GM20431 (cell line): ENCODE data around the gene ABHD12.

Source experiments
- in situ Hi-C: fragments of 300-500 bp; cut with MseI, MboI; formaldehyde crosslinking; loops from one replicate; pipeline ENCODE4 v1.15.0; 2020; ENCODE audit warnings: low sequenced_read_pairs; ENCODE audit not compliant: unreplicated experiment

The ABHD12 gene

DNA sequence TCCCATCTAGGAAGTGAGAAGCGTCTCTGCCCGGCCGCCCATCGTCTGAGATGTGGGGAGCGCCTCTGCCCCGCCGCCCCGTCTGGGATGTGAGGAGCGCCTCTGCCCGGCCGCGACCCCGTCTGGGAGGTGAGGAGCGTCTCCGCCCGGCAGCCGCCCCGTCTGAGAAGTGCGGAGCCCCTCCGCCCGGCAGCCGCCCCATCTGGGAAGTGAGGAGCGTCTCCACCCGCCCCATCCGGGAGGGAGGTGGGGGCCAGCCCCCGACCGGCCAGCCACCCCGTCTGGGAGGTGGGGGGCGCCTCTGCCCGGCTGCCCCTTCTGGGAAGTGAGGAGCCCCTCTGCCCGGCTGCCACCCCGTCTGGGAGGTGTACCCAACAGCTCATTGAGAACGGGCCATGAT lies 77.9 kb downstream of the ABHD12 start:
- in situ Hi-C loops = loop anchor here (25.0 kb wide), 1 partner anchor 550 kb away; no protein-coding TSS in a partner anchor

DNA sequence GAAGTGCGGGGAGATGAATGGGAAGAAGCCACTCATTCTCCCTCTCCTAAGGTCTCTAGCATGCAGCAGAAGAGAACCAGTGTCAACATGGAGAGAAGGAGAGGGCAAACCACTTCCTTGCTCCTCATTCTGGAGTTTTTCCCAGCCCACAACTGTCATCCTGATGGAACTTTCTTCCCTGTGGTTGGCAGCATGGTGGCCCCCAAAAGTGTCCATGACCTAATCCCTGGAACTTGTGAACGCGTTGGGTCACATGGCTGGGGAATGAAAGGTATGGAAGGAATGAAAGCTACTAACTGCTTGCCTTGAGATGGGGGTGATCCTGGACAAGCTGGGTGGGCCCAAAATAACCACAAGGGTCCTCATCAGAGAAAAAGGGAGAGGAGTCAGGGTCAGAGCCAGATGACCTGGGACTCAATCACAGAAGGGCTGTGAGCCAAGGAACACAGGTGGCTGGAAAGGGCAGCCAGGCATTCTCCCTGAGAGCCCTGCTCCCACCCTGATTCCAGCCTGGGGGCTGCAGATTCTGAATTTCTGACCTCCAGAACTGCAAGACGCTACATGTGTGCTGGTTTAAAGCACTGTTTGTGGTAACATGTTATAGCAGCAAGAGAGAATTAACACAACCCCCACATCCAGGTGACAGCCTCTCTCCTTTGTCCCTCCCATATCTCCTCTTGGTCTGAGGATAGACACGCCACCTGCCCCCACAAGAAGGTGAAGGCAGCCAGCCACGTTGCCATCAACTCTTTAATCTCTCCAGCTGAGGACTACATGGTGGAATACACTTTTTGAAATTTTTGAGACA lies 79.5 kb downstream of the ABHD12 start:
- in situ Hi-C loops = loop anchor here (25.0 kb wide), 1 partner anchor 551 kb away; no protein-coding TSS in a partner anchor

DNA sequence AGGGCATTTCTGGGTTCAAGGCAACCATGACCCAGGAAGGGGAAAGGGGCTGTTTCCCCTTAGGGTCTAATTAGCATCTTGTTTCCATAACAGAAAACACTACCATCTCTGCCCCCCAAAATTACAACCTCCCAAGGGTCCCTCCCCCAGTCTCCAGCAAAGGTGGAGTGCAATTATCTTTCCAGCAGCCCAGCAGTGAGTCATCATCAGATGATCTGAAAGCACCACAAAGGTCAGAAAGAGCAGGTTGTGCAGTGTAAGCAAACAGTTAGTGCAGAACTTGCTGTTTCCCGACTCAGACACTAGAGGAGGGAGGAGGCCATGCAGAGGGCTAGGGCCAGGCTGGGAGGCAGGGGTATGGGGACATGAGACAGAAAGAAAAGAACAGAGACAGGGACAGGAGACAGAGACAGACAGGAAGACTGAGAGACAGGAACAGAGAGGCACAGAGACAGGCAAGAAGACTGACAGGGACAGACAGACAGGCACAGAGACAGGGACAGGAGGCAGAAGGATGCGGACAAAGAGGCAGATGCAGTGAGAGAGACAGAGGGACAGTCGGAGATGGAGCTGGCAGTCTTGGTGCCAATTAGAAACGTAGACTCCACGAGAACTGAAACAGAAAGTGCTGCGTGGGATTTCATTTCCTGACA lies 80.2 kb downstream of the ABHD12 start:
- in situ Hi-C loops = loop anchor here (25.0 kb wide), 1 partner anchor 552 kb away; no protein-coding TSS in a partner anchor

DNA sequence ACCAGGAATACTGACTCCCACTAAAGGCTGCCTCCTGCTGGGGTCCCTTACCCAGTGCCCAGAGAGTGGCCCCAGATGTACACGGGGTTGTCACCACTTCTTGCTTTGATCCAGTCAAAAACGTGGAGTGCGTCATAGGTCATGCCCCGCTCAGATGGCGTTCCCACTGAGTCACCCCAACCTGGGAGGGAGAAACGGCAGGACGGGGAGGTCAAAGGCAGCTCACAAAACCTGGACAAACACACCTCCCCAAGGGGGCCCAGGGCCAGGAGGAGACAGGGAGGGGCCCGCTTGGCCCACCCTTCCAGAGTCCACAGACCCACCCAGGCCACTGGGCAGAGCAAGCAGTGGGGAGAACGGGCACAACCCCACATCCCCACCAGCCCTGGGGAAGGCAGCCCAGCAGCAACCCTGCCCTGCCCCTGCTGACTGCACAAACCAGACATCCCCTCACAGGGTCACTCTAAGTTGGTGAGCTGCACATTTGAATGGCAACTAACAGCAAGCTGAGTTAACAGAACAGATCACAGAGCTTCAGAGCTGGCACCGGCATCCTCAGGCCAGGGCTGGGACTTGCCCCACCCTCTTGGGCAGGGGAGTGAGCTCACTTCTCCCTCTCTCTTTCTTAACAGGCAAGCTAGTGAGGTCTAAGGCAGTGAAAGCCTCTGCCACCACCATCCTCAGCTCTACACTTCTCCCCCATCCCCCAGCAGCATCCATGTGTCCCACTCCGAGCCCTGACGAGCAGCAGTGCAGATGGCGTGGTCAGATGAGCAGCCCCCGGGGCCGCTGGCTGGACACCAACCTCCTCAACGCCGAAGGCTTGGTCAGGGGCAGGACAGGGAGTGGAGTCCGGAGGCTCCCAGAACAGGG lies 81.0 kb downstream of the ABHD12 start:
- in situ Hi-C loops = loop anchor here (10.0 to 25.0 kb wide), 2 partner anchors 85 to 553 kb away; partner anchors contain the start of gene ABHD12

DNA sequence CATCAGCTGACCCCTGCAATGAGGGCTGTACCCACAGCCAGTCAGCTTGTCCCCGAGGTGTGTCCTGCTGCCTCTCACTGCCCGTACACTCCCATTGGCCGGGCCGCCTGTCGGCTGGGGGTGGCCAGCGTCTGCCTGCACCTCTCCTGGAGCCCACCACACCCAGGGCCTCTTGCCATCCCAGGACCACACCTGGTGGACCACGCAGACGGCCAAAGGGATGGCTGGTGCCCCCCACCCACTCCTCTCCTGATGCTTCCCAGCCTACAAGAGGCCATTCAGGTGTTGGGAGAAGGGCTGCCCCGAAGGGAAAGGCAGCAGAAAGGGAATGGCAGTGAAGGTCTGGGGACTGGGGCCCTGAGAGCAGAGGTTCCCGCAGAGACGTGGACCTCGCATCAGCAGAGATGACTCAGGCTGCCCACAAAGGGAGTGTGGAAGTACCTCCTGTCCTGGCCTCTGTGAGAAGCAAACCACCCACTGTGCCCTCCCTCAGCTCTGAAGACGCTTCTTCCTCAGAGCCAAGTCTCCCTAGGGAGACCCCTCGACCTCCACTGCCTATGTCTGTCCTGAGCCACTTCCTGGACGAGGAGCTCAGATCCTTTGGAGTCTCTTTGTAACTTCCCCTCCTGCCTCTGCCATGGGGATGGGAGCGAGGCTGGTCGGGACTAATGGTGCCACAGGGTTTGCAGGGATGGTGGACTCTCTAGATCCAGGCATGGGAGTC lies 81.8 kb downstream of the ABHD12 start:
- in situ Hi-C loops = loop anchor here (10.0 to 25.0 kb wide), 2 partner anchors 86 to 553 kb away; partner anchors contain the start of gene ABHD12

DNA sequence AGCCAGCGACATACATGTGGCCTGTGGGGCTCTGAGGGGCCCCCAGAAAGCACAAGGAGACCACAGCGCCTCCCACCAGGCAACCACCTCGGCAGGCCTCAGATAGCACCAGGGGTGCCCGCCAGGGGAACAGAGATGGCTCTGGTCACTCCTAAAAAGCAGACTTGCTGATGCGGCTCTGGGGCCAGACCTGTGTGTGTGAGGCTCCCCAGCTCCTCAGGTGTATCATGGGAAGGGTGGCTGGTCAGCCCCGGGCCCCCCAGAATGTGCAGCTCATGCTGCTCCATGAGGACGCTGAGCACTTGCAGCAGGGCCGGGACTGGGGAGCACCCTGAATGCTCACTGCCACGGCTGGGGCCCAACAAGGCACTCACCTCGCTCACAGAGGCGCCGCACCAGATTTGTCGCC lies 82.5 kb downstream of the ABHD12 start:
- in situ Hi-C loops = loop anchor here (10.0 to 25.0 kb wide), 2 partner anchors 87 to 554 kb away; partner anchors contain the start of gene ABHD12

DNA sequence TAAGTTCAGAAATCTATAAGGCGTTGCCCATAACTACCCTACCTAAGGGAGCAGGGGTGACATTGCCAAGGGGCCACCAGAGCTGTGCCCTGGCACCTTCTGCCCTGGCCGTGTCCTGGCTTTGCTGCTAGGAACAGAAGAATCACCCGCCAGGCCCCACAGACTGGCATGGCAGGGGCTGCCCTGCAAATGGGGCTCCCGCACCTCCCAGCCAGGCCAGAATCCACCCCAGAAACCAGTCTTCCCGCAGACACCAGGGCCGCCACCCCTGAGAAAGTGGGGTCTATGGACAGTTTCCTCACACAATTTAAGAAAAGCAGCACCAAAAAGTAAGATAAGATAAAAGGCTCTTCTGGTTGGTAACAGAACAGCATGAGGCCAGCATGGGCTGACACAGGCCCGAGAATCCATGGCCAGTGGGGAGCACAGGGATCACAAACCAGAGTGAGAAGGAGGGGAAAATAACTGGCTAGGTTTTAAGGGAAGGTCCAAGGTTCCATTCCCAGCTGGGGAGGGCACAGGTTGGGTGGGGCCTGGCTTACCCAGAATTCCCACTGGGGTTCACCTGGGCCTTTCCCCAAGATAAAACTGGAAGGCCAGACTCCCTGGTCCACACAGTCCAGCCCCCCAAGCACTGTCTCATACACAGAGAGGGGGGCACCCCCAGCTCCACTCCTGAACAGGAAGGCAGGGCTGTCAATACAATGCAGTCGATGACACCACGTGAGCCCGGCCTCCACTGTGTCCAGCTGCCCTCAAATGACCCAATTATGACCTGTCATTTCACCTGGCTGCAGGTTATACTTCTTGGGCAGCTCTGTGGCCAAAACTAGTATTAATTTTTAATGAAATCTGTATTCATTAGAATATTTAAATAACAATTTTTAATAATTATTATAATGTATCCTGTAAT lies 83.4 kb downstream of the ABHD12 start:
- in situ Hi-C loops = loop anchor here (10.0 to 25.0 kb wide), 2 partner anchors 88 to 555 kb away; partner anchors contain the start of gene ABHD12

DNA sequence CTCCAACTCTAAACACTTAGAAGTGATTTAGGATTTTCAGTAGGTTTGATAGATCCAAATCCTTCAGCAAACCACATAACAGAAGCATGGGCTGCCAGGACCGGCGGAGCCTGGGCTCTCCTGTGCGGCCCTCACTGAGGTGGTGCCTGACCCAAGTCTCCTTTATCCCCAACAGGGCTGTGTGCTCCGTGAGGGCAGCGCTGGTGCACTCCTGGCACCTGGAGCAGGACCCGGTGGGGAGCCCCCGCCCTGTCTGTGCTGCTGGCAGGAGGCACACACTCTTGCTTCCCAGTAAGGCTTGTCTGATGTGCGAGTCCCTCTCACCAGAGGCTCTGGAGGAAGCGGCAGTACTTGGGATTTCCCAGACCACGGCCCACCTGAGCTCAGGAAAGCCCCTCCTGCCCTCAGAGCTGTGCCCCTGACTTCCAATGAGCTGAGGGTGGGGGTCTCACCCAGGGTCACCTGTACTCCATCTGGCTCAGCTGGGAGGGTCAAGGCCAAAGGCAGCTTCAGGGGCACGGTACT lies 86.5 kb downstream of the ABHD12 start:
- in situ Hi-C loops = loop anchor here (10.0 to 25.0 kb wide), 2 partner anchors 91 to 558 kb away; partner anchors contain the start of gene ABHD12

DNA sequence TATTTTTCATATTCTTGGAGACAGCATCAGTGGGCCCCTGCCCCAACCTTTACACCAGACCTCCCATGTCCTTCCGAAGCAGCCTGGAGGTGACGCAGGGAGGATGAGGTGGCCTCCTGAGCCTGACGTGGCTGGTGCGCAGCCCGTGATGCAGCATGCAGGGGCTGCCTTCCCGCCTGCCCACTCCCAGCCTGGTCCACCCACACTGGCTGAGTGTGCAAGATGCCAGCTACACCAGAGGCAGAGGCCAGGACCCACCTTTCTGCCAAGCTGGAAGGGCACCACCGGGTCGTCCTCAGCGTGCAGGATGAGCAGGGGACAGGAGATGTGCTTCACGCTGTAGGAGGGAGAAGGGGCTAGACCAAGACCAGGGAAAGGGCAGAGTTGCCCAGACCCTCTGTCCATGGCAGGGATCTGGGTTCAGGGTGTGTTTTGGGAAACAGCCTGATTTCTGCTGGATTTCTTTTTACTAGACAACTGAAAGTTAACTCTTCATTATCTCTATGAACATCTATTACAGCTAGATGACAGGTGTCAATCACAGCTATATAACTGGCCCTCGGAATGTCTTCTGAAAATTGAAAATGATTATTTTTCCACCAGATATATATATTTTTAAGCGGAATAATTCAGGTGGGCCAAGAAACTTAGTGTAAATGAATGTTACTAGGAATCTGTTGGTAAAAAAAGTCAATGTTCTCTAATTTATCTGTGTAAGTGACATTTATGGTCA lies 87.2 kb downstream of the ABHD12 start:
- in situ Hi-C loops = loop anchor here (10.0 to 25.0 kb wide), 2 partner anchors 91 to 559 kb away; partner anchors contain the start of gene ABHD12

DNA sequence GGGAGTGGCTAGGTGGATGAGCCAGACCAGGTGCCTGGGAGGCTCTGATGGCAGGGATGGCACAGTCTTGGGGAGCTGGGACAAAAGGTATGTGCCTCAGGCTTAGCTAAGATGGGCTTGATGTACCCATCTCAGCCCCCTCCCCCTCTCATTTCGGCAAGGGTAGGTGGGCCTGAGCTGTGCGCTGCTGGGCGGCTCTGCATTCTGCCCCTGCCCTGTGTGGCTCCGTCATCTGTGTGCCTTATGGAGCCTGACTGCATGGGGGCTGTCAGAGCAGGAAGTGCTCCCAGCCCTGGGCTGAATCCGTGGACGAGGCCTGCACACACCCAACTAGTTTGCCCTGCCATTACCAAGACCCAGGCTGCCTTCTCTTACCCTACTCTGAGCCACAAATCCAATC lies 88.0 kb downstream of the ABHD12 start:
- in situ Hi-C loops = loop anchor here (10.0 to 25.0 kb wide), 2 partner anchors 92 to 560 kb away; partner anchors contain the start of gene ABHD12

DNA sequence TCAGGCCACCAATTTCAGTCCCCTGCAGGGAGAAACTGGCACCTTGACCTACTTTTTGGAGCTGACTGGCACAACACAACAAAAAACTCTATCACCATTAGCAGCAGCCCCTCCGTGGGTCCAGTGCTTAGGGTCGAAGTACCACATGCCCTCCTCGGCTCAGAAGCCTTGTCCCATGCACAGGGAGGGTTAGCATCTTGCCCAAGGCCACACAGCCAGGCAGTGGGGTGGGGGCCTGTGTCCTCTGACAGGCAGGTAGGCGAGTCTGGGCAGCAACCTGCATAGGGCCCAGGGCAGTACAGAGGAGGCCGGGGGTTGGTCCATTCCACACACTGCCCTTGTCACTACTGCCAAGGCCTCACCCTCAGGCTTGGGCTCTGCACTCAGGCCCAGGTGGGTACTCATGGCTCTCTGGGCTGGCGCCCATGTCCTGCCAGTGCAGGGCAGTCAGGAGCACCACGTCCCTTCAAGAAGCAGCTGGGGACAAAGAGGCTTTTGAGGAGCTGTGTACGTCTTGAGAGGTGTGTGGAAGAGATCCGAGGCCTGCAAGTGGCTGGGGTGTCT lies 89.2 kb downstream of the ABHD12 start:
- in situ Hi-C loops = loop anchor here (10.0 to 25.0 kb wide), 2 partner anchors 93 to 561 kb away; partner anchors contain the start of gene ABHD12

DNA sequence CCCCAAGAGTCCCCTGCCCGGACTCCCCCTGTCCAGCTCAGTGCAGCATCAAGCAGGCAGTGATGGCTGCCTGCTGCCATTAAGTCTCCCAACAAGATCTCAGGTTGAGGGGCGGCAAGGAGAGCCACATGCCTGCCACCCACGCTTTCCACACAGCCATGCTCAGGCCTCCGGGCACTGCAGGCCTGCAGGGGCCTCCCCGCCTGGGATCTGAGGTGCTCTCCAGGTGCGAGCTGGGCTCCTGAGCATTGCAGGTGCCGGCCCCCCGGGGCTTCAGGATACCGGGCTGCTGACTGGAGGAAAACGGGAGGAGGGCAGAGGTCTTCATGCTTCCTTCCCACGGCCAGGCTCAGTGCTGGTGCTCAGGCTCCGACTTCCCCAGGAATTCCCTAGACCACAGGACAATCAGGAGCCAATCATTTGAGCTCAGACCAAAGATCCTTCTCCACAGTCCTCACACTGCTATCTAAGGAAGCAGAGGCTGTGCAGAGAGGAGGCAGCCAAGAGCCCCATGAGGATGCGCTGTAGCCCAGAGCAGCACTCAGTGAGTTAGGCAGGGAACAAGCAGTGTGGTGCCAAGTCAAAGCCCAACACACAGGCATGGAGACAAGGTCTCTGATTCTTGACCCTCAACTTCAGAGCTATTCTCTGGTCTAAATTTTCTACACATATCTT lies 90.0 kb downstream of the ABHD12 start:
- in situ Hi-C loops = loop anchor here (10.0 to 25.0 kb wide), 2 partner anchors 94 to 562 kb away; partner anchors contain the start of gene ABHD12

DNA sequence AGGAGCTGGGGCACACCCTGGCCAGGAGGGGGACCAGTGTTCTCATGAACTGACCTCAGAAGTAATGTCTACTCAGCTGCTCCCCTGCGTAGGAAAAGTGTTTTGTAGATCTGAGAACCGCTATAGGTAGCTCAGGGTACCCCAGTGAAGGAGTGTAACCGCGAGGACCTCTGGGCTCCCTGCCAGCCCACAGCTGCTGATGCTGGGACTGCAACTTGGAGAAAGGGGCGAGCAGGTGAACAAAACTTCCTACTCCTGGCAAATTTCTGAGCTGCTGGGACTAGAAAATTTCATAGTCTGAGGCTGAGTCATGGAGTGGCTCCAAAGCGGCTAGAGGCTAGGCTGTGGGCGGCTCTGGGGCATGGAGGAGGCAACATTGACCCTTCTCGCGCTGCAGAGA lies 90.8 kb downstream of the ABHD12 start:
- in situ Hi-C loops = loop anchor here (10.0 to 25.0 kb wide), 2 partner anchors 95 to 562 kb away; partner anchors contain the start of gene ABHD12

DNA sequence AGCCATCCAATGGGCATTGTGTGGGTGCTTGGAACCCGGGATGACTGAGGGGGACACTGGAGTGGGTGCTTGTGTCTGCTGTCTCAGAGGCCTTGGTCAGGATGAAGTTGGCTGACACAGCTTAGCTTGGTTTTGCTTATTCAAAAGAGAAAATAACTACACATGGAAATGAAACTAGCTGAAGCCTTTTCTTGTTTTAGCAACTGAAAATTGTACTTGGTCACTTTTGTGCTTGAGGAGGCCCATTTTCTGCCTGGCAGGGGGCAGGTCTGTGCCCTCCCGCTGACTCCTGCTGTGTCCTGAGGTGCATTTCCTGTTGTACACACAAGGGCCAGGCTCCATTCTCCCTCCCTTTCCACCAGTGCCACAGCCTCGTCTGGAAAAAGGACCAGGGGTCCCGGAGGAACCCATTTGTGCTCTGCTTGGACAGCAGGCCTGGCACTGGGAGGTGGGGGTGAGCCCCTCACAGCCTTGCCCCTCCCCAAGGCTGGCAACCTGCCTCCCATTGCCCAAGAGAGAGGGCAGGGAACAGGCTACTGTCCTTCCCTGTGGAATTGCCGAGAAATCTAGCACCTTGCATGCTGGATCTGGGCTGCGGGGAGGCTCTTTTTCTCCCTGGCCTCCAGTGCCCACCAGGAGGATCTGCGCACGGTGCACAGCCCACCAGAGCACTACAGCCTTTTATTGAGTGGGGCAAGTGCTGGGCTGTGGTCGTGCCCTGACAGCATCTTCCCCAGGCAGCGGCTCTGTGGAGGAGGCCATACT lies 93.3 kb downstream of the ABHD12 start:
- in situ Hi-C loops = no loop called here
